Gastrocnemius medialis (tissue), 4 donors: ENCODE measurements around the gene CACNA2D3. TPM values are rescaled to one million over a fixed set of nuclear protein-coding genes. Genes with fewer than 3 reads are reported as not detected.

Source experiments
- ATAC-seq, 2 donors: fragments of 150-250 bp; one replicate each; pipeline ENCODE4 v1.9.1; 2016
- DNase-seq, 2 donors: peaks; one replicate each; pipeline ENCODE4 v3.0.0-alpha.2; 2019
- H3K27ac ChIP-seq, 4 donors: fragments of 200-600 bp; sonication (generic); 1 replicate in 1 of 4; 2 replicates in 3 of 4; pipeline ENCODE4 v1.5.1; 2016 to 2018; ENCODE audit warnings: mild to moderate bottlenecking in 2 of 4, moderate library complexity in 1 of 4
- H3K27me3 ChIP-seq, 3 donors: fragments of 200-600 bp; sonication (generic) in 2 of 3; 1 replicate in 1 of 3; 2 replicates in 2 of 3; pipeline versions ENCODE4 v1.5.1 to v1.6.0; 2016 to 2019; ENCODE audit warnings: mild to moderate bottlenecking in 1 of 3, moderate library complexity in 1 of 3
- H3K36me3 ChIP-seq, 2 donors: fragments of 200-600 bp; sonication (generic) in 1 of 2; one replicate each; pipeline ENCODE4 v1.5.1; 2017 to 2018
- H3K4me1 ChIP-seq, 2 donors: fragments of 200-600 bp; sonication (generic) in 1 of 2; one replicate each; pipeline ENCODE4 v1.5.1; 2016 to 2017; ENCODE audit warnings: mild to moderate bottlenecking in 2 of 2
- H3K4me3 ChIP-seq, 4 donors: fragments of 200-600 bp; sonication (generic) in 3 of 4; 1 replicate in 1 of 4; 2 replicates in 3 of 4; pipeline ENCODE4 v1.5.1; 2016 to 2019; ENCODE audit warnings: mild to moderate bottlenecking in 2 of 4
- H3K9me3 ChIP-seq, 3 donors: fragments of 200-600 bp; sonication (generic) in 2 of 3; 1 replicate in 1 of 3; 2 replicates in 2 of 3; pipeline ENCODE4 v1.5.1; 2016 to 2019
- CTCF ChIP-seq, 5 experiments: fragments of 450-650 bp in 3 of 5; fragments of 200-600 bp in 2 of 5; sonication (generic) in 2 of 5; IDR thresholded peaks in 4 of 5; conservative IDR thresholded peaks in 1 of 5; 1 replicate in 4 of 5; 2 replicates in 1 of 5; pipeline ENCODE4 v1.5.1; 2016 to 2019; ENCODE audit warnings: antibody characterized with exemption in 5 of 5, mild to moderate bottlenecking in 3 of 5, moderate library complexity in 3 of 5
- POLR2A ChIP-seq, 2 donors: fragments of 450-650 bp; IDR thresholded peaks; one replicate each; pipeline ENCODE4 v1.6.1; 2017; ENCODE audit warnings: antibody characterized with exemption in 2 of 2, mild to moderate bottlenecking in 2 of 2, moderate library complexity in 2 of 2
- in situ Hi-C, 4 donors: fragments of 200-750 bp; cut with MboI; loops; one replicate each; pipeline versions ENCODE4 v1.15.0 to v1.8.0; 2017; ENCODE audit warnings: low sequenced_read_pairs in 4 of 4
- intact Hi-C: fragments of 100-400 bp; cut with DNase I; formaldehyde crosslinking; loops from one replicate; pipeline ENCODE4 v1.15.1; 2023; ENCODE audit warnings: low total_unique reads
- total RNA-seq, 4 donors: library from RNA; depleted of rRNA; stranded (reverse); fragments of >200 nt; gene quantifications; one replicate each; pipeline versions ENCODE4 v1.1.0 to v1.2.3, GENCODE V29; 2016

CACNA2D3 gene
- total RNA-seq, 4 donors from 2014 or later, result 4.7 to 14.4 (median 7.1) TPM

DNA sequence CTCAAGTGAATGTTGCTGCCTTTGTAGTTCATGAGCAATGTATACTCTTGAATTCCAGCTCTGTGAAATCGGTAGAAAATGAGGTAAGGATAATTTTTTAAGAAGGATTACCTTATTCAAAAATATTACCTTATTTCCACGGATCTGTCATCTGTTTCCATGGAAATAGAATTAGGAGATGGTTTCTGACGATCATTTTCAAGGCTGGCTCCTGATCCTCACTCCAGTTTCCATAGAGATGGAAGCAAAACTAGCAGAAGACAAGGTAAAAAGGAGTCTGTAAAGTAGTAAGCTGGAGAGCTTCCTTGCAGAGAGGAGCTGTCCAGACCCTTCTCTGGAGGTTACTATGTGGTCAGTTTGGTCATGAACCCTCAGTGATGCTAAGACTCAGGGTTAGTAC is 55.5 kb downstream of the CACNA2D3 start:
- Histone ChIP-seq H3K9me3 (no peaks in the 10 kb centered on the region), H3K4me1 (peaks cover 7 to 12% of the 10 kb centered on the region in 2 donors), H3K36me3 (no peaks in the 10 kb centered on the region), H3K27ac (no peak overlapping the region), H3K4me3 (no peak overlapping the region), H3K27me3 (no peaks in the 10 kb centered on the region)
- DNase-seq (no peak), ATAC-seq (no peak)
- in situ Hi-C loops (no loop called here), intact Hi-C loops (no loop called here)
- TF ChIP-seq CTCF (IDR thresholded peaks at IDR 0.05 in 4 of 5, conservative IDR thresholded peaks at IDR 0.05 in 1 of 5) (no peak), POLR2A (IDR thresholded peaks at IDR 0.05) (no peak)

DNA sequence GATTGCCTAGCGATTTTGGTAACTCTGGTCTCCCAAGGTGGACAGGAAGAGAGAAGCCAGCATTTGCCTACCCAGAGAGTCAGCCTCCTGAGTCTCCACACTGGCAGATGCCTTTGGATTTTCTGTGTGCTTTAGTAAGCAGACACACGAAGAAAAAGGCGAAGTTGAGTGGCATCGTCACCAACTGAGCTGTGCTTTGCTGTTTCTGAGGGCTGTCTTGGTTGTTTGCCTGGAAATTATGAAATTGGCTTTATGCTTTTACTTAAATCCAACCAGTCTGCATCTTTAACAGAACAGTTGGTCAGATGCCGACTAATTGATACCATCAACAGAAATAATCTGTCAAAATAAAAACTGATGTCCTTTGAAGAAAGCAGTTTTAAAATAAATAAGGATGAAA is 56.0 kb downstream of the CACNA2D3 start:
- TF ChIP-seq POLR2A (IDR thresholded peaks at IDR 0.05) (no peak), CTCF (IDR thresholded peaks at IDR 0.05 in 4 of 5, conservative IDR thresholded peaks at IDR 0.05 in 1 of 5) (no peak)
- Histone ChIP-seq H3K27ac (no peak overlapping the region), H3K4me3 (no peak overlapping the region), H3K4me1 (peaks cover 7 to 12% of the 10 kb centered on the region in 2 donors), H3K27me3 (no peaks in the 10 kb centered on the region), H3K9me3 (no peaks in the 10 kb centered on the region), H3K36me3 (no peaks in the 10 kb centered on the region)
- ATAC-seq (no peak), DNase-seq (no peak)
- intact Hi-C loops, result no loop called here
- in situ Hi-C loops, result no loop called here

GRCh38 chr3:54180921-54181320 is 58.6 kb downstream of the CACNA2D3 start:
- peaks cover 7 to 12% of the 10 kb centered on the region in 2 donors for H3K4me1 ChIP-seq
- no peak overlapping the region for H3K4me3 ChIP-seq
- intact Hi-C loops, result no loop called here
- H3K27ac ChIP-seq, result no peak overlapping the region
- H3K36me3 ChIP-seq, result no peaks in the 10 kb centered on the region
- no peaks in the 10 kb centered on the region for H3K27me3 ChIP-seq
- TF ChIP-seq CTCF (IDR thresholded peaks at IDR 0.05 in 4 of 5, conservative IDR thresholded peaks at IDR 0.05 in 1 of 5), result no peak
- TF ChIP-seq POLR2A (IDR thresholded peaks at IDR 0.05), result no peak
- no peaks in the 10 kb centered on the region for H3K9me3 ChIP-seq
- no peak for DNase-seq
- in situ Hi-C loops, result no loop called here
- no peak for ATAC-seq

DNA sequence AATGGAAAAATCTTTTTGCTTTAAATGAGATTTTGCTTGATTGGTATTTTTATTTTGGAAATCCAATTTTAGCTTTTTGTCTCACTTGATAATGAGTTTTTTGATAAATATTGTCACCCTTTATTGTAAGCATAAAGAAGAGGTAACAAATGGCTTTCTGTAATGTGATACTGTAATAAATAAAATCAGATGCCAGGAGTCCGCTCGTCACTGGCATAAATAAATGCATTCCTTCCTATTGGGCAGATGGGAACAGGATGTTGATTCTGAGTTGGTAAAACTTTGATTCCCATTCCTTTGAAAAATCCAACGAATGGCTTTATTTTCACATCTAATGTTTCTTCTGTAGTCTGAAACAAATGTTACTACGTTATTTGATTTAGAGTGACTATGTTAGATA is 59.9 kb downstream of the CACNA2D3 start:
- Histone ChIP-seq H3K9me3 (no peaks in the 10 kb centered on the region), H3K4me3 (no peak overlapping the region), H3K27me3 (no peaks in the 10 kb centered on the region), H3K36me3 (no peaks in the 10 kb centered on the region), H3K27ac (no peak overlapping the region), H3K4me1 (peaks cover 7 to 12% of the 10 kb centered on the region in 2 donors)
- intact Hi-C loops (no loop called here), in situ Hi-C loops (no loop called here)
- DNase-seq (no peak), ATAC-seq (no peak)
- TF ChIP-seq POLR2A (IDR thresholded peaks at IDR 0.05) (no peak), CTCF (IDR thresholded peaks at IDR 0.05 in 4 of 5, conservative IDR thresholded peaks at IDR 0.05 in 1 of 5) (no peak)

DNA sequence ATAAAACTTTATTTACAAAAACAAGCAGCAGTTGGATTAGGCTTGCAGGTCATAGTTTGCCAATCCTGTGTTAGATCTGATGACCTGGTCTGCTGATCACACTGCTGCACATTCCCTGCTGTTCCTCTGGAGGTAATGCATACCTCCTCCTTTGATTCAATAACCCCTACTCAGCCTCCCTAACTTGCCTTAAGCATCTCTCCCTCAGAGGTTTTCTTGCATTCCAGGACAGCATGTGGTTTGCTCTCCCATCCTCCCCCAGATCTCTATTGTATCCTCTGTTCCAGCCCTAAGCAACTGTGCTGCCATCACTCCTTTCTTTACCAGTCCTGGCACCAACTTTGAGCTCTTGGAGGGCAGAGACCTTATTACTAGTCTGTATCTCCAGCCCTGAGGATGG is 63.4 kb downstream of the CACNA2D3 start:
- ATAC-seq, result no peak
- Histone ChIP-seq H3K4me1 (peaks cover 7 to 12% of the 10 kb centered on the region in 2 donors), H3K36me3 (no peaks in the 10 kb centered on the region), H3K27me3 (no peaks in the 10 kb centered on the region), H3K9me3 (no peaks in the 10 kb centered on the region), H3K4me3 (no peak overlapping the region), H3K27ac (no peak overlapping the region)
- TF ChIP-seq CTCF (IDR thresholded peaks at IDR 0.05 in 4 of 5, conservative IDR thresholded peaks at IDR 0.05 in 1 of 5) (no peak), POLR2A (IDR thresholded peaks at IDR 0.05) (no peak)
- in situ Hi-C loops (no loop called here), intact Hi-C loops (no loop called here)
- no peak for DNase-seq
